ENCODE results near the gene CCDC17. TPM values are rescaled to one million over a fixed set of nuclear protein-coding genes. Genes with fewer than 3 reads are reported as not detected.

The CCDC17 gene
- 1 to 10 TPM in 1 of 3 donors, under 1 TPM in 2; 0.58 to 2.7 (median 0.77) TPM for polyA plus RNA-seq

DNA sequence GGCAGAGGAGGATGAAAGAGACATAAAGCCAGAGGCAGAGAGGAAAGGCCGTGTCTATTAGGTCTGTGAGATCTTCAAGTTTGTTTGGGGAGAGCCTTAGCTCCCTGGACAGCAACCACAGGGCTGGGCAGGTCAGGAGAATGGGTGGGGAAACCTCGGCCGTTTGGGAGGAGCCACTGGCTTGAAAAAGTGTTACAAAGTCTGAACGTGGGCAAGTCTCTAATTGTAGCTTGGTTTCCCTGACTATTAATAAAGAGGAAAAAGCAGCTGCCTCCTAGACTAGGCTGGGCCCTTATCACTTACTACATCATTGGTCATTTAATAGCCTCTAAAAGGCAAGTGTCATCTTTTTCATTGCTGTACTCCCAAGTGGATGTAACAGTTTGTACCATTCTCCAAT is at the start of gene CCDC17:
Gene CCDC17, minus strand, starts transcription at position 83 of the 400 bp plus-strand sequence. CDS start 145 bp downstream, outside the sequence.
- H3K27ac ChIP-seq (ENCODE audit: low read depth, low read length) = no peak within 1 kb of the TSS
- 32 to 42% (median 38%) methylated on average over 4 of the region's 4 CpGs for WGBS, 3 donors

DNA sequence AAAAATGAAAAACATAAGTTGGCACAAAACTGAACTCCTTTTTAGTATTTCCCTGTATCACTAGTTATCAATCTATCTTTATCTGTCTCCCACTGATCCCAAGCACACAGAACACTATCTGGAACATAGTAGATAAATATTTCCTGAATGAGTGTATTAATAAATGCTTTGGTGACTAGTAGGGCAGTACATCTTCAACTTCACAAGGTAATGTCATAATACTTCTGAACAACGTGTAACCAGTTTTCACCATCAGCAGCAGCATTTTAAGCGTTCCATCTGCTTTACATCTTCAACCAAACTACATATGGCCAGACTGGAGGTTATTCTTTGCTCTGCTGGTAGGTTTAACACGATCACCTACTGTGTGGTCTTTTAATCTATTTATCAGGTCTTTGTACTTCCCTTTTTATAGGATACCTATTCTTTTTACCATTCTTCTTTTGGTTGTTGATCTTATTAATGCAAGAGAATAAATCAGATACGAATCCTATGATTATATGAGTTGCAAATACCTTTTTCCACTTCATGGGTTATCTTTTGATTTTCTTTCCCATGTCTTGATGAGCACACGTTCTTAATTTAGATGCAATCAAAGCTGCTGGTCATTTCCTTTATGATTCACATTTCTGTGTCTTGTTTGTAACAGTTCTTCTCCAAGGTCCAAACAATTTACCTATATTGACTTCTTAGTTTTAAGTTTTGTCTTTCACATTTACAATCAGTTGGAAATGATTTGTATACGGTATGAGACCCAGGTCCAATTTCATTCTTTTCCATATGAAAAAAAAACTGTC is 46.2 kb upstream of the CCDC17 start:
- H3K27ac ChIP-seq (ENCODE audit: low read depth, low read length) = no peak overlapping the region

DNA sequence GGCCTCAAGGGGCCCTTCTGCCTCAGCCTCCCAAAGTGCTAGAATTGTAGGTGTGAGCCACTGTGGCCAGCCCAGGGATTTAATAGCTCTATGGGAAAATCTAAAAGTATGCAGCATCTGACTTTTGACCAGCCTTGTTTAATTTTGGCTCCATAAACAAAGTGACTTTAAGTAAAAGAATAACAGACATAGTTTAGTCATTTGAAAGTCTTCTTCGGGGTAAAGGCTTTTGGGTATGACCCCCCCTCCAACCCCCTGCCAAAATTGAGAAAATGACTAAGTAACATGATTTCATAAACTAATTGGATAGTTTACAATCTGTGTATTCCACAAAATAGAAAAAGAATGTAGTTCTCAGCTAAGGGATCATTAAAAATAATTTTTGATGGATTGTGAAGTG is 45.5 kb upstream of the CCDC17 start:
- no peak overlapping the region for H3K27ac ChIP-seq (ENCODE audit: low read depth, low read length)
- 29 to 69% (median 63%) methylated on average over 1 of the region's 1 CpG for WGBS, 3 donors

More for the DNA sequence above, 46.2 kb upstream of the CCDC17 start:
- WGBS, 3 donors = 74 to 75% (median 75%) methylated on average over 6 of the region's 6 CpGs

DNA sequence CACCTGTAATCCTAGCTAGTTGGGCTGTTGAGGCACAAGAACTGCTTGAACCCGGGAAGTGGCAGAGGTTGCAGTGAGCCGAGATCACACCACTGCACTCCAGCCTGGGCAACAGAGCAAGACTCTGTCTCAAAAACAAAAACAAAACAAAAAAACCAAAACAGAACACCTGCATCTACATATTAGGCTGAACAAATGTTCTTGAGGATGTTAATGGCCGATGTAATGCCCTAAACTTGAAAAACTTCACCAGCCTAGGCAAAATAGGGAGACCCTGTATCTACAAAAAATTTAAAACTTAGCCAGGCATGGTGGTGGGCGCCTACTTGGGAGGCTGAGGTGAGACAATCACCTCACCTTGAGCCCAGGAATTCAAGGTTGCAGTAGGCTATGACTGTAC is 44.7 kb upstream of the CCDC17 start:
- 95 to 96% (median 96%) methylated on average over 4 of the region's 4 CpGs for WGBS, 3 donors
- H3K27ac ChIP-seq (ENCODE audit: low read depth, low read length) = no peak overlapping the region

DNA sequence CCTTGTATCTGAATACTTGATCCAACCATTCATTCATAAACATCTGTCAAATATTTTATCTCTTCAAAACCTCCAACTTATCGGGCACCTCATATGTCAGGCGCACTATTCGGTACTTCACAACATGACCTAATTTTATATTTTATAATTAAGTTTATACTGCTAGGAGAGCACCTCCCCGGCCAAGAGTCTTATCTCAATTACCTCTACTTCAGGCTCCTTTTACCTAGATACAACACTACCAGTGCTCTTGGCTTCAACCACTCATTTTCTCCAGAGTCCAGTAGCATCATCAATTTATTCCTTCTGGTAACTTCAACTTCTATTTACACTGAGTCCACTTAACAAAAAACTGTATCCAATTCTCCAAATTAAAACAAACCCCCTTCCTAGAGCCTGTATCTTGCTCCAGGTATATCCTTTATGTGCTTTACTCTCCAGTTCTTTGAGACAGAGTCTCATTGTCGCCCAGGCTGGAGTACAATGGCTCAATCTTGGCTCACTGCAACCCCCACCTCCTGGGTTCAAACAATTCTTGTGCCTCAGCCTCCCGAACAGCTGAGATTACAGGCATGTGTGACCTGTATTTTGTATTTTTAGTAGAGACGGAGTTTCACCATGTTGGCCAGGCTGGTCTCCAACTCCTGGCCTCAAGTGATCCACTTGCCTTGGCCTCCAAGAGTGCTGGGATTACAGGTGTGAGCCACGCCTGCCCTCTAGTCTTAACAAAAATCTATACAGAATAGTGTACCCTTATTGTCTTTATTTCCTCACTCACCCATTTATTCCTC is 43.7 kb upstream of the CCDC17 start:
- 72 to 92% (median 86%) methylated on average over 8 of the region's 8 CpGs for WGBS, 3 donors
- no peak overlapping the region for H3K27ac ChIP-seq (ENCODE audit: low read depth, low read length)

DNA sequence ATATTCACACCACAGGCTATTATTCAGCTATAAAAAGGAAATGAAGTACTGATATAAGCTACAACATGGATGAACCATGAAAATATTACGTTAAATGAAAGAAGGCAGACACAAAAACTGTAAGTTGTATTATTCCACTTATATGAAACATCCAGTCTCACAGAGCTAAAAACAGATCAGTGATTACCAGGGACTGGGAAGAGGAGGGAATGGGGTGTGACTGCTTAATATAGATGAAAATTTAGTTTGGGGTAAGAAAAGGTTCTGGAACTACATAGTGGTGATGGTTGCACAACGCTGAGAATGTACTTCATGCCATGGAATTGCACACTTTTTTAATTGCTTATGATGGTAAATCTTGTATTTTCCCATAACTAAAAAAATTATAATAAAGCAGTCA is 43.0 kb upstream of the CCDC17 start:
- WGBS, 3 donors = 89 to 94% (median 91%) methylated on average over 2 of the region's 2 CpGs
- no peak overlapping the region for H3K27ac ChIP-seq (ENCODE audit: low read depth, low read length)

DNA sequence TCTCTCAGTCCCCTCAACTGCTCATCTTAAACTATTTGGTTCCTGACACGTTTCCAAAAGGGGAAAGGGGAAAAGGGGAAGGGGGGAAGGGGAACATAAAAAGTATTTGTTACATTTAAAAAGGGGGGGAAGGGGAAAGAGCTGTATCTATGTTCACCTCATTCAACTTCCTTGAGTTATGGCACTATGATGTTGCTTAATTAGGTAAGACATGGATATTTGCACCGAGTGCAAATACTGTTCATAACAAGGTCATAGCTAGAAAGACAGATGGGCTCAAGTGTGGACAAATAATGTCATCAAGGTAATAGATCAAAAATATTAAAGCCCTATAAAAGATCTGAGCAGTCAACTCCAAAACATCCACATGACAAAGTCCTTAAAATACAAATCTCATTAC is 36.5 kb upstream of the CCDC17 start:
- no peak overlapping the region for H3K27ac ChIP-seq (ENCODE audit: low read depth, low read length)
- 40 to 64% (median 57%) methylated on average over 2 of the region's 2 CpGs for WGBS, 3 donors

DNA sequence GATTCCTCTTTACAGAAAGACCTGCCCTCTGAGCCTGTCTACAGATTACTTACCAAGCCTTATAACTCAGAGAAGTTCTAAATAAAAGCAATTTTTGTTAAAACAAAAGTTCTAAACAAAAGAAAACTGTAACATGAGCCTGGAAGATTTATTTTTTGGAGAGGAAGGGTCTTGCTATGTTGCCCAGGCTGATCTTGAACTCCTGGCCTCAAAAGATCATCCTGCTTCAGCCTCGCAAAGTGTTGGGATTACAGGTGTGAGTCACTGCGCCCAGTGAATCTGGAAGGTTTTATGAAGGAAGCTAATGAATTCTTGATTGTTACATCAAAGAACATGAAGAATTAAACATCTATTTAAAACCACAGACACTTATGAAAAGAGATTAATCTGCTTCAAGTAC is 35.4 kb upstream of the CCDC17 start:
- H3K27ac ChIP-seq (ENCODE audit: low read depth, low read length) = no peak overlapping the region

DNA sequence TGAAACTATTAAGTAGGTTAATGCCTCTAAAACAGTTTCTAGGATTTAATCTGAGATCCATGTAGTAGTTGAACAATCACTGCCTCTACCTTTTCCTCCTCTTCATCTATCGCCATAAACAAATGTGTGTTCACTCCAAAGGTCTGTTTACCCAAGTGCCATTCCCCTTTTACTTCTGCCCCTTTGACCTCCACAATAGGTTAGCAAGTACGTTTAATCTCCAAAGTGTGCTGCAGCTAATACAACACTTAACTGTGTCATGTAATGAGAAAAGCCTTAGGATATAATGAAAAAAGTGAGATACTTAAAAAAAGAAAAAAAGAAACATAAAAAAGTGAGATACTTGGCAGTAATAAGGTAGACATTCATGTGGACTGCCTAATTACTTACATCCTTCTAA is 34.3 kb upstream of the CCDC17 start:
- 21 to 82% (median 79%) methylated on average over 2 of the region's 2 CpGs for WGBS, 3 donors
- no peak overlapping the region for H3K27ac ChIP-seq (ENCODE audit: low read depth, low read length)

More for the DNA sequence above, 35.4 kb upstream of the CCDC17 start:
- WGBS, 3 donors = 95 to 98% (median 95%) methylated on average over 2 of the region's 2 CpGs

DNA sequence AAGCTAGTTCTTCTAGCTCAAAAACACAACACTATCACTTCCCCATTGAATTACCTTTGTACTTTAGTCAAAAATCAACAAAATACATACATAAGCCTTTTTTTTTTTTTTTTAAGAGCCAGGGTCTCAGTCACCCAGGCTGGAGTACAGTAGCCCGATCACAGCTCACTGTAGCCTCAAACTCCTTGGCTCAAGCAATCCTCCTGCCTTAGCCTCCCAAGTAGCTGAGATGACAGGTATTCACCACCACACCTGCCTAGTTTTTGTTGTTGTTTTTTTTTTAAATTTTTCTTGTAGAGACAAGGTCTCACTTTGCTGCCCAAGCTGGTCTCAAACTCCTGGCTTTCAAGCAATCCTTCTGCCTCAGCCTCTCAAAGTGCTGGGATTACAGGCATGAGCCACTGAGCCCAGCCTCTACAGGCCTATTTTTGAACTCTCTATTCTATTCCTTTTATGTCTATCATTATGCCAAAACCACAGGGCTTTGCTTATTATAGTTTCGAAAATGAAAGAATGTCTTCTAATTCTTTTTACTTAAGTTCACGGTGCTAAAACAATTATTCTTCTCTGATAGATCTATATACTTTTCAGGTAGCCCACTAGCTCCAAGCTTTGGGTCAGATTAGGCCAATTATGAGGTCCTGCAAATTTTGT is 32.8 kb upstream of the CCDC17 start:
- WGBS, 3 donors = 96 to 97% (median 97%) methylated on average over 3 of the region's 3 CpGs

DNA sequence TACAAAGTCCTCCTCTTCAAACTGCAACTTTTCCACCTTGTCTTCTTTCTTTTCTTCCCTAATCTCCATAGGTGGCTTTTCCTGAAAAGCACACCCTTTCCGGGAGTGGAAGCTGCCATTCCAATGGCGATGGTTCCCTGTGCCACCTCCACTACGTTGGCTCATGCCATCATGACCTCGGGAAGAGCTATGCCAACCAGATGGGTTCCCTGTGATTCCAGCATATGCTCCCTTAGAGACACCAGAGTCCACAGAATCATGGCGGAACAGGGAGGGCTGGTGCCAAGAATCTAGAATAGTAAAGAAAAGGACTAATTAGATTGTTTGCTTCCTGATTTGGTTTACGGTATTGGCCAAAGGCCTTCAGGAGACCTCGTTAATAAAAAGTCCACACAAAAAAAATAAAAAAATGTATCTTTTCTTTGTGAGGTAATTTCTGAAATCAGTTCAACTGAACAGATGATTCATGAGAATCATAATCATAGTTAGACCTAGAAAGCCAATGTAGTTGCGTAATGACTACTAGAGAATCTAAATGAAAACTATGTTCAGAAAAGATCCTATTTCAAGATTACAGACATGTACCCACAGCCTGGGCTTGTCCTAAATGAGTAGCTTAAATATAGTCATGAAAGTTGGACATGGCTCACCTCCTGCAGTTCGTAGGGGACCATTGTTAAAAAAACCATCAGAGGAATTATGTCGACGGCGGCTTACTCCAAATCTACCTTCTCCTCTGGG is 30.9 kb upstream of the CCDC17 start:
- WGBS, 3 donors = 91 to 94% (median 93%) methylated on average over 12 of the region's 12 CpGs
- H3K27ac ChIP-seq (ENCODE audit: low read depth, low read length) = no peak overlapping the region

More for the DNA sequence above, 32.8 kb upstream of the CCDC17 start:
- H3K27ac ChIP-seq (ENCODE audit: low read depth, low read length) = no peak overlapping the region

DNA sequence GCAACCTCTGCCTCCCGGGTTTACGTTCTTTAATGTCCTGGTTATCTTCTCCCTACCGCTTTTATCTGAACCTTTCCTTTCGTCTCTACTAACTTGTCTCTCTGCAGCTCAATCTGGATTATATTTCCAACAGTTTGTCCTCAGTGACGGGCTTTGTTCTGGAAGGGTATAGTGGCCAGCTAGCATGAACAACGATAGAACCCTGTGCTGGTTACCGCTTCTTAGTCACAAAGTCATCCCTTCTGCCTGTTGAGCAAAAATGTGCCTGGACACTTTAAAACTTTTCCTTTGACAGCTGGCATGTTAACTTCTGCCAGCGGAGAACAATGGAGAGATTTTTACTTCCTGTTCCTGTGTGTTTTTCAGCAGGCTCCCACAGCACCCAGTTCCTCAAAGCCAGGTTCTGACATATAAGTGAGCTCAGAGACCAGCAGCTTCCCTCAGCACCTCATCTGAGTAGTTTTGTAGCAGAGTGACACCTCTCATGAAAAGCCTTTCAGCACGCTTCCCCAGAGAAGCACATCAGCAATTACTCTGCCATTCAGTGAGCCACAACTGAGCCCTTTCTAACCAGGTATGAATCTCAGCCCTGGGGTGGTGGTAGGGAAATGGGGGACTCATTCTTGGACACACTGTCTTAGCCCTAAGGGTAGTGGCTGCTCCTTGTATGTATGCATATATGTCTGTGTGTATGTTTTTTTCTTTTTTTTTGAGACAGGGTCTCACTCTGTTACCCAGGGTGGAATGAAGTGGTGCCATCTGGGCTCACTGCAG is 23.6 kb upstream of the CCDC17 start:
- no peak overlapping the region for H3K27ac ChIP-seq (ENCODE audit: low read depth, low read length)
- 79 to 85% (median 81%) methylated on average over 9 of the region's 9 CpGs for WGBS, 3 donors

DNA sequence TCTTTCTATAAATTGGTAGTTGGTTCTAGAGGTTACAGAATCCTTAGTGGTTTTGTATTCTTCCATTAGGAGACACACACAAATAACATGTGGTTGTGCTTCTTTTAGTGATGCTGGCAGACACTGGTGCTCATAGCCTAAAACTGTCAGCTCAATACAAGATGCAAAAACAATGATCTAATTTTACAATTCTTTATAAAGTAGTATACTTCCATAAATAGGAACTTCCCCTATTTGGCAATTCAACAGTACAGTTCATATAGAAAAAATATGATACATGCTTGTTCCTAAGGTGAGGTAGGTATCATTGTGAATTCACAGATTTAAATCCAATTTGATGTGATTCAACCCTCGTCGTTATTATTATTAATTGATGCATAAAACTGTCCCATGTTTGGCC is 20.8 kb upstream of the CCDC17 start:
- H3K27ac ChIP-seq (ENCODE audit: low read depth, low read length) = no peak overlapping the region
- WGBS, 3 donors = 70 to 93% (median 92%) methylated on average over 2 of the region's 2 CpGs

DNA sequence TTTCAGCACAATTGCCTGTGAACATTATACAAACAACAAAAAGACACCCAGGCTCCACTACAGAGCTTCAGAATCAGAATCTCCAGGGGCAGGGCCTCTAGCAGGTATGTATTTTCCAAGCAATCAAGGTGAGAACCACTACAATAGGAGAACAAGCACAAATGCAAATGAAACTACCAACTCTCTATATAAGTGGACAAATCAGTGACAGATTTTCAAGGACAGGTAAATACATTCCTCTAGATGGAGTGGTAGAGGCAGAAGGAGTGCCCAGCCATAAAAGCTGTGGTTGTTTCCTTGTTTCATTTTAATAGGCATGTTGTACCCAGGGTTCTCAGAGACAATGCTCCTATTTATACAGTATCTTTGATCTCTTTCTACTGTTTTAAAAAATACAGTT is 20.1 kb upstream of the CCDC17 start:
- no peak overlapping the region for H3K27ac ChIP-seq (ENCODE audit: low read depth, low read length)

DNA sequence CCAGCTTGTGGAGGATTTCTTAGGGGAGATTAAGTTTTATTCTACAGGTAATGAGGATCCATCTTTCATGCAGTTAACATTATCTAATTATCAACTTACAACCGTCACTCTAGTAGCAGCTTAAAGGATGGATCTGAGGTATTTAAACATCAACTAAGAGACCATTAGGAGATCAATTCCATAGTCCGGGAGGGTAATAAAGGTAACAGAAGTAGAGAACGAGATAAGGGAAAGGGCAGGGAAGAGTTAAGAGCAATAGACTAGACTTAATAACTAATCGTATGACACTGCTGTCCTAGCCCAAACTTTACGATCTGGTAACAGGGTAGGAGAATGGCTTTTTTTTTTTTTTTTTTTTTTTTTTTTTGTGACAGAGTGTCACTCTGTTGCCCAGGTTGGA is 19.5 kb upstream of the CCDC17 start:
- H3K27ac ChIP-seq (ENCODE audit: low read depth, low read length) = no peak overlapping the region
- 61 to 86% (median 66%) methylated on average over 5 of the region's 5 CpGs for WGBS, 3 donors

DNA sequence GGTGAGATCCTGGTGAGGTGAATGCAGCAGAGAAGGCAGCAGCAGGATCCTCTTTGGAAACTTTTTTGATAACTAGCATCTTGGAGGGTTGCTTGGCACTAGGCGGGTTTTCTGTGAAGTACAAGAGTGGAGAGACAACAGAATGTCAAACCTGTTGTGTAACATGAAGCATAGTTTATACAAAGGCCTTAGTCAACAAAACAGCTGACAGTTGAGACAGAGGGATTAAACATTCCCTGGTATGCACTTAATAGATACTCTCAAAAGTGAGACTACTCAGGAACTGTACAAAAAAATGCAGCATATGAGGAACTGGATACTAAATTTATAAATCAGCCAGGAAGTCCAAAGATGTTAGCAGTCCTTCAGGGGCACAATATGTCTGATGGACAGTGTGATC is 16.4 kb upstream of the CCDC17 start:
- no peak overlapping the region for H3K27ac ChIP-seq (ENCODE audit: low read depth, low read length)
- WGBS, 3 donors = 97 to 100% (median 100%) methylated on average over 1 of the region's 1 CpG

DNA sequence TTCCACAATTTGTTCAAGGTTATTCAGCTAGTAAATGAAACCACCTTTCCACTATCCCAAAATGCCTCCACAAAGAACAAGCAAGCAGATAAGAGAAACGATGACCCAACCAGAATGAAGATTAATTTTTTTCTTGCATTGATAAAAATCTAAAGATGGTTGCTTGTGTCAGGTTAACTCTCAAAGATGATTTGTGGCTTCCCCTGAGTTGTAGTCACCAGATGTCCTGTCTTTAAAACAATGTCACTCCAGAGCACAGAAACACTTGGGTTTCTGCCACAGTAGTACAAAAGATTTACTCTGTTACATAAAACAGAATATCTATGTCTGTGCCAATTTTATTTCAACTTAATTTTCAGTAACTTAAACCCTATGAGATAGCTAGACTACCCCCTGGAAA is 11.4 kb upstream of the CCDC17 start:
- H3K27ac ChIP-seq (ENCODE audit: low read depth, low read length) = no peak overlapping the region
- 19 to 60% (median 56%) methylated on average over 1 of the region's 1 CpG for WGBS, 3 donors

DNA sequence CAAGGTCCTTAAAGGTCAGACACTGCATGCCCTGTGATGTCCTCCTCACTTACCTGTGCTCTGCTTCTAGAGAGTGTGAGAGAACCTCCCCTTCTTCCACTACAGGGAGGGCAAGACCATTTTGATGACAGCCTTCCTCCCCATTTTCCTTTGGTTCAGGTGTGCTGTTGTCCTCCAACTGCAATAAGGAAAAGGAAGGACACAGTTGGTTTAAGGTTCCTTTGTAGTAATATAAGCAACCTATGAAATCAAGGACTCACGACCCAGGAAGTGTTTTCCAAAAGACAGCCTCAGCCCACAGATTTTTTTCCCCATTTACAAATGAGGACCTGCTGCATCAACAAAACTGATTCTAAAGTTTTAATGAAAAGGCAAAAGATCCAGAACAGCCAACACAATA is 6.6 kb upstream of the CCDC17 start:
- WGBS, 3 donors = 81 to 97% (median 92%) methylated on average over 1 of the region's 1 CpG
- H3K27ac ChIP-seq (ENCODE audit: low read depth, low read length) = no peak overlapping the region

All from adipose tissue (tissue), 3 donors.